HG03139 (cell line): ENCODE results near the gene SDC3.

Source experiments
- ATAC-seq: cut with Tn5 transposase; IDR thresholded peaks from one replicate; pipeline ENCODE4 v1.9.1; 2021; ENCODE audit not compliant: unreplicated experiment

The SDC3 gene

GRCh38 chr1:30905916-30906620 lies 2.5 kb downstream of the SDC3 start:
- ATAC-seq: no peak

- ATAC-seq: no peak
These were observed 3.2 kb downstream of the SDC3 start for GRCh38 chr1:30905403-30905802.

- ATAC-seq: no peak
These were observed 3.6 kb downstream of the SDC3 start for GRCh38 chr1:30904962-30905335.

- ATAC-seq: no peak
These were observed 4.2 kb downstream of the SDC3 start for GRCh38 chr1:30904191-30904961.

GRCh38 chr1:30903343-30904034 lies 5.1 kb downstream of the SDC3 start:
- no peak for ATAC-seq

GRCh38 chr1:30902593-30903290 lies 5.8 kb downstream of the SDC3 start:
- ATAC-seq: no peak

- ATAC-seq: no peak
These were observed 6.6 kb downstream of the SDC3 start for GRCh38 chr1:30901798-30902581.

GRCh38 chr1:30900931-30901560 lies 7.5 kb downstream of the SDC3 start:
- ATAC-seq: no peak

- no peak for ATAC-seq
These were observed 8.1 kb downstream of the SDC3 start for GRCh38 chr1:30900486-30900885.

- no peak for ATAC-seq
These were observed 8.8 kb downstream of the SDC3 start for GRCh38 chr1:30899577-30900389.

GRCh38 chr1:30898031-30898815 lies 10.3 kb downstream of the SDC3 start:
- ATAC-seq: no peak

- no peak for ATAC-seq
These were observed 11.7 kb downstream of the SDC3 start for GRCh38 chr1:30896905-30897304.

- ATAC-seq: no peak
These were observed 12.5 kb downstream of the SDC3 start for GRCh38 chr1:30895944-30896660.

- ATAC-seq: no peak
These were observed 13.1 kb downstream of the SDC3 start for GRCh38 chr1:30895382-30895943.

GRCh38 chr1:30894508-30894973 lies 14.0 kb downstream of the SDC3 start:
- ATAC-seq: no peak

- no peak for ATAC-seq
These were observed 14.6 kb downstream of the SDC3 start for GRCh38 chr1:30893776-30894507.

GRCh38 chr1:30892671-30893073 lies 15.9 kb downstream of the SDC3 start:
- ATAC-seq: no peak
